GM21786 (cell line): ENCODE data around the gene ALCAM.

ENCODE experiments used
- ATAC-seq: cut with Tn5 transposase; IDR thresholded peaks from one replicate; pipeline ENCODE4 v1.9.1; 2021; ENCODE audit not compliant: unreplicated experiment

ALCAM gene

GRCh38 chr3:105470851-105471250, 104.1 kb downstream of the ALCAM start:
- no peak for ATAC-seq

GRCh38 chr3:105473521-105474223, 107.0 kb downstream of the ALCAM start:
- ATAC-seq = peak; percentile 80

GRCh38 chr3:105480768-105481167, 114.1 kb downstream of the ALCAM start:
- no peak for ATAC-seq

GRCh38 chr3:105483476-105483875, 116.8 kb downstream of the ALCAM start:
- no peak for ATAC-seq

- ATAC-seq = no peak
Observed at GRCh38 chr3:105490045-105490444, 123.3 kb downstream of the ALCAM start.

GRCh38 chr3:105493305-105493892, 126.7 kb downstream of the ALCAM start:
- no peak for ATAC-seq

GRCh38 chr3:105495021-105495420, 128.3 kb downstream of the ALCAM start:
- no peak for ATAC-seq

- no peak for ATAC-seq
Observed at GRCh38 chr3:105496343-105496742, 129.6 kb downstream of the ALCAM start.

- no peak for ATAC-seq
Observed at GRCh38 chr3:105497386-105497785, 130.7 kb downstream of the ALCAM start.

- no peak for ATAC-seq
Observed at GRCh38 chr3:105499961-105500360, 133.3 kb downstream of the ALCAM start.

- no peak for ATAC-seq
Observed at GRCh38 chr3:105502333-105502732, 135.6 kb downstream of the ALCAM start.

- ATAC-seq = no peak
Observed at GRCh38 chr3:105503191-105503593, 136.5 kb downstream of the ALCAM start.

- no peak for ATAC-seq
Observed at GRCh38 chr3:105504440-105504951, 137.8 kb downstream of the ALCAM start.

GRCh38 chr3:105505170-105505569, 138.5 kb downstream of the ALCAM start:
- no peak for ATAC-seq

GRCh38 chr3:105511031-105511430, 144.3 kb downstream of the ALCAM start:
- no peak for ATAC-seq

- ATAC-seq = no peak
Observed at GRCh38 chr3:105512061-105512460, 145.4 kb downstream of the ALCAM start.

- ATAC-seq = no peak
Observed at GRCh38 chr3:105513042-105513441, 146.3 kb downstream of the ALCAM start.

- ATAC-seq = no peak
Observed at GRCh38 chr3:105513886-105514285, 147.2 kb downstream of the ALCAM start.

GRCh38 chr3:105515372-105515771, 148.7 kb downstream of the ALCAM start:
- no peak for ATAC-seq

GRCh38 chr3:105516972-105517371, 150.3 kb downstream of the ALCAM start:
- no peak for ATAC-seq

GRCh38 chr3:105518203-105518602, 151.5 kb downstream of the ALCAM start:
- ATAC-seq = no peak

GRCh38 chr3:105518806-105519418, 152.2 kb downstream of the ALCAM start:
- peak; percentile 87 for ATAC-seq
